HG03442 (cell line): Measurements from ENCODE around the gene ZNF229.
A peak's percentile ranks its signal among the peaks of the same experiment; 100 is the strongest.
"Not testable (repeated sequence)": the region's sequence is repeated elsewhere in the genome, so short reads cannot be mapped to it uniquely, and the experiment has no call there.

ENCODE experiments used
- ATAC-seq: cut with Tn5 transposase; IDR thresholded peaks from one replicate; pipeline ENCODE4 v1.9.1; 2021; ENCODE audit warnings: mild to moderate bottlenecking, moderate library complexity; ENCODE audit not compliant: unreplicated experiment

ZNF229 gene

GRCh38 chr19:44447916-44448674 lies at the start of gene ZNF229:
ZNF229 (minus strand) TSS chr19:44448472; CDS start chr19:44442847, 5,625 bp downstream.
- peak; percentile 49 for ATAC-seq

GRCh38 chr19:44496711-44497110 lies 48.4 kb upstream of the ZNF229 start:
- no peak for ATAC-seq

- ATAC-seq = no peak
These were observed 28.5 kb upstream of the ZNF229 start for GRCh38 chr19:44476559-44477408.

- ATAC-seq = not testable (repeated sequence)
These were observed 20.5 kb upstream of the ZNF229 start for GRCh38 chr19:44468730-44469129.

- ATAC-seq = not testable (repeated sequence)
These were observed 14.5 kb upstream of the ZNF229 start for GRCh38 chr19:44462600-44463286.

GRCh38 chr19:44456016-44456415 lies 7.7 kb upstream of the ZNF229 start:
- ATAC-seq = not testable (repeated sequence)

GRCh38 chr19:44455100-44455499 lies 6.8 kb upstream of the ZNF229 start:
- ATAC-seq = no peak

GRCh38 chr19:44452367-44452766 lies 4.1 kb upstream of the ZNF229 start:
- ATAC-seq = no peak

- ATAC-seq = no peak
These were observed 3.4 kb upstream of the ZNF229 start for GRCh38 chr19:44451687-44452086.

GRCh38 chr19:44438441-44438840 lies 9.8 kb downstream of the ZNF229 start:
- ATAC-seq = no peak

GRCh38 chr19:44435441-44435840 lies 12.8 kb downstream of the ZNF229 start:
- no peak for ATAC-seq

GRCh38 chr19:44430956-44431355 lies 17.3 kb downstream of the ZNF229 start:
- ATAC-seq = no peak

- not testable (repeated sequence) for ATAC-seq
These were observed 32.7 kb downstream of the ZNF229 start for GRCh38 chr19:44415553-44415952.

- peak; percentile 64 for ATAC-seq
These were observed 46.8 kb downstream of the ZNF229 start, which contains the start of gene ZNF285 for GRCh38 chr19:44401139-44402115. ZNF285 (minus strand) TSS chr19:44401608; CDS start chr19:44397213, 4,395 bp downstream.

- ATAC-seq = not testable (repeated sequence)
These were observed 59.0 kb downstream of the ZNF229 start for GRCh38 chr19:44389268-44389667.
